Neural progenitor cell (in vitro differentiated cells): ENCODE measurements around the gene RAVER2. TPM values are rescaled to one million over a fixed set of nuclear protein-coding genes. Genes with fewer than 3 reads are reported as not detected.
"Not testable (repeated sequence)": the region's sequence is repeated elsewhere in the genome, so short reads cannot be mapped to it uniquely, and the experiment has no call there.

Experiments used
- DNase-seq: peaks from one replicate; pipeline ENCODE4 v3.0.0-alpha.2; 2016; ENCODE audit warnings: low spot score
- H2AFZ ChIP-seq: fragments of 200-600 bp; sonication (generic); replicated peaks from 2 replicates; pipeline ENCODE4 v1.6.1; 2016; ENCODE audit warnings: antibody characterized with exemption
- H3F3A ChIP-seq: fragments of 200-600 bp; sonication (generic); 2 replicates; pipeline ENCODE4 v1.6.1; 2016; ENCODE audit warnings: antibody characterized with exemption, low read depth
- H3K27ac ChIP-seq: fragments of 200-600 bp; sonication (generic); 2 replicates; pipeline ENCODE4 v1.5.1; 2016; ENCODE audit warnings: mild to moderate bottlenecking
- H3K27me3 ChIP-seq: fragments of 200-600 bp; sonication (generic); 2 replicates; pipeline ENCODE4 v1.6.1; 2016; ENCODE audit warnings: mild to moderate bottlenecking, moderate library complexity
- H3K36me3 ChIP-seq: fragments of 200-600 bp; sonication (generic); 2 replicates; pipeline ENCODE4 v1.5.1; 2016
- H3K4me1 ChIP-seq: fragments of 200-600 bp; sonication (generic); 2 replicates; pipeline ENCODE4 v1.6.1; 2016; ENCODE audit warnings: mixed run types
- H3K4me2 ChIP-seq: fragments of 200-600 bp; sonication (generic); 2 replicates; pipeline ENCODE4 v1.6.1; 2016
- H3K4me3 ChIP-seq: fragments of 200-600 bp; sonication (generic); 2 replicates; pipeline ENCODE4 v1.5.1; 2016
- H3K79me2 ChIP-seq: fragments of 200-600 bp; sonication (generic); 2 replicates; pipeline ENCODE4 v1.6.1; 2016; ENCODE audit warnings: low read depth
- H3K9ac ChIP-seq: fragments of 200-600 bp; sonication (generic); 2 replicates; pipeline ENCODE4 v1.6.1; 2016
- H3K9me3 ChIP-seq: fragments of 200-600 bp; sonication (generic); 2 replicates; pipeline ENCODE4 v1.5.1; 2016; ENCODE audit warnings: low read depth
- H4K20me1 ChIP-seq: fragments of 200-600 bp; sonication (generic); 2 replicates; pipeline ENCODE4 v1.6.1; 2016; ENCODE audit warnings: low read depth
- H3K27ac Mint-ChIP-seq: 3 replicates; pipeline ENCODE4 v1.8.0; 2021; ENCODE audit warnings: mixed read lengths
- H3K27me3 Mint-ChIP-seq: 2 replicates; pipeline ENCODE4 v1.8.0; 2022; ENCODE audit warnings: low read depth, mild to moderate bottlenecking, inconsistent platforms, moderate library complexity, mixed read lengths; ENCODE audit not compliant: insufficient read depth
- H3K36me3 Mint-ChIP-seq: 3 replicates; pipeline ENCODE4 v1.8.0; 2021; ENCODE audit warnings: mixed read lengths
- H3K4me1 Mint-ChIP-seq: 3 replicates; pipeline ENCODE4 v1.8.0; 2021; ENCODE audit warnings: mixed read lengths
- H3K4me3 Mint-ChIP-seq: 3 replicates; pipeline ENCODE4 v1.8.0; 2021; ENCODE audit warnings: mild to moderate bottlenecking, moderate library complexity, mixed read lengths
- H3K9me3 Mint-ChIP-seq: 3 replicates; pipeline ENCODE4 v1.8.0; 2020; ENCODE audit warnings: mixed read lengths
- CTCF ChIP-seq: fragments of 200-600 bp; sonication (generic); IDR thresholded peaks from 2 replicates; pipeline ENCODE4 v1.5.1; 2017; ENCODE audit warnings: antibody characterized with exemption, mild to moderate bottlenecking
- EZH2 ChIP-seq: fragments of 200-600 bp; sonication (generic); IDR thresholded peaks from 2 replicates; pipeline ENCODE4 v1.6.1; 2017; ENCODE audit warnings: antibody characterized with exemption, mild to moderate bottlenecking, moderate library complexity
- EZH2phosphoT487 ChIP-seq: fragments of 200-600 bp; sonication (generic); IDR thresholded peaks from 2 replicates; pipeline ENCODE4 v1.6.1; 2017; ENCODE audit warnings: antibody characterized with exemption
- total RNA-seq: library from RNA; depleted of rRNA; stranded (reverse); fragments of >200 nt; gene quantifications from 2 replicates; pipeline ENCODE4 v1.2.3, GENCODE V29; 2015; ENCODE audit warnings: low replicate concordance

Gene RAVER2
- total RNA-seq, 1 donor from 2014 or later = 37.2 TPM

GRCh38 chr1:64701071-64701470, 43.8 kb upstream of the RAVER2 start:
- no peak overlapping the region for H3K4me3 ChIP-seq
- H3K79me2 ChIP-seq = no peaks in the 10 kb centered on the region
- no peaks in the 10 kb centered on the region for H3K27me3 ChIP-seq
- DNase-seq = no peak
- no peaks in the 10 kb centered on the region for H3K9me3 ChIP-seq
- no peak overlapping the region for H3K27ac Mint-ChIP-seq
- peaks cover 2% of the 10 kb centered on the region for H3K27me3 Mint-ChIP-seq
- TF ChIP-seq EZH2phosphoT487 (no peak), EZH2 (no peak), CTCF (no peak)
- no peak overlapping the region for H2AFZ ChIP-seq
- H4K20me1 ChIP-seq = no peaks in the 10 kb centered on the region
- H3K36me3 Mint-ChIP-seq = peaks cover 3% of the 10 kb centered on the region
- H3K27ac ChIP-seq = no peak overlapping the region
- H3K4me1 ChIP-seq = peaks cover 7% of the 10 kb centered on the region
- H3K9ac ChIP-seq = no peak overlapping the region
- no peaks in the 10 kb centered on the region for H3K36me3 ChIP-seq
- no peak overlapping the region for H3K4me3 Mint-ChIP-seq
- H3K9me3 Mint-ChIP-seq = peaks cover 4% of the 10 kb centered on the region
- no peaks in the 10 kb centered on the region for H3F3A ChIP-seq
- H3K4me2 ChIP-seq = no peak overlapping the region
- H3K4me1 Mint-ChIP-seq = peaks cover 12% of the 10 kb centered on the region

GRCh38 chr1:64701886-64702285, 43.0 kb upstream of the RAVER2 start:
- no peak overlapping the region for H3K4me2 ChIP-seq
- no peak overlapping the region for H3K27ac ChIP-seq
- no peaks in the 10 kb centered on the region for H3K9me3 ChIP-seq
- H3K4me1 ChIP-seq = peaks cover 7% of the 10 kb centered on the region
- no peak overlapping the region for H2AFZ ChIP-seq
- Mint-ChIP-seq H3K27ac (no peak overlapping the region), H3K4me3 (no peak overlapping the region), H3K9me3 (peaks cover 4% of the 10 kb centered on the region), H3K36me3 (no peaks in the 10 kb centered on the region), H3K27me3 (peaks cover 2% of the 10 kb centered on the region), H3K4me1 (peaks cover 12% of the 10 kb centered on the region)
- H4K20me1 ChIP-seq = no peaks in the 10 kb centered on the region
- H3K36me3 ChIP-seq = no peaks in the 10 kb centered on the region
- no peak overlapping the region for H3K9ac ChIP-seq
- no peaks in the 10 kb centered on the region for H3F3A ChIP-seq
- DNase-seq = no peak
- no peaks in the 10 kb centered on the region for H3K79me2 ChIP-seq
- H3K4me3 ChIP-seq = no peak overlapping the region
- TF ChIP-seq EZH2 (no peak), EZH2phosphoT487 (no peak), CTCF (no peak)
- no peaks in the 10 kb centered on the region for H3K27me3 ChIP-seq

DNA sequence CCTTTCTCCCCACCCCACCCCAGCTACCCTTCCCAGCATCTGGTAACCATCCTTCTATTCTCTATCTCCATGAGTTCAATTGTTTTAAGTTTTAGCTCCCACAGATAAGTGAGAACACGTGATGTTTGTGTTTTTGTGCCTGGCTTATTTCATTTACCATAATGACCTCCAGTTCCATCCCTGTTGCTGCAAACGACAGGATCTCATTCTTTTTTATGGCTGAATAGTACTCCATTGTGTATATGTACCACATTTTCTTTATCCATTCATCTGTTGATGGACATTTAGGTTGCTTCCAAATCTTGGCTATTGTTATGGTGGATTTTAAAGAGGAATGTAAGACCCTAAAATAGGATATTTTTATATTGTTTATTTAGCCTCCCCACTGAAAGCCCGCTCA, 42.2 kb upstream of the RAVER2 start:
- not testable (repeated sequence) for H3K9me3 Mint-ChIP-seq, H3K9me3 ChIP-seq, H3K4me1 ChIP-seq, H3K4me3 Mint-ChIP-seq, H3K79me2 ChIP-seq, H3K4me2 ChIP-seq, H3F3A ChIP-seq, H3K9ac ChIP-seq, H3K36me3 ChIP-seq, H3K36me3 Mint-ChIP-seq, DNase-seq, H3K27ac Mint-ChIP-seq, H3K4me3 ChIP-seq, H4K20me1 ChIP-seq, H2AFZ ChIP-seq, H3K27me3 ChIP-seq, H3K27ac ChIP-seq, H3K27me3 Mint-ChIP-seq
- peaks cover 12% of the 10 kb centered on the region for H3K4me1 Mint-ChIP-seq

DNA sequence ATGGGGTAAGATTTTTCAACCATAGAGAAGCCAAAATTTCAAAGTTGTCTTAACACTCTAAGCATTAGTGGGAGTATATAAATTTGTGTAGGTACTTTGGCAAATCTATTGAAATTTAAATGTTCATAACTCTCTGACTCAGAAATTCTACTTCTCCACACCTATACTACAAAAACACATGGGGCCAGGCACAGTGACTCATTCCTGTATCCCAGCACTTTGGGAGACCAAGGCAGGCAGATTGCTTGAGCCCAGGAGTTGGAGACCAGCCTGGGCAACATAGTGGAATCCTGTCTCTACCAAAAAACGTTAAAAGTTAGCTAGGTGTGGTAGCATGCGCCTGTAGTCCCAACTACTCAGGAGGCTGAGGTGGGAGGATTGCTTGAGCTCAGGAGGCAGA, 41.3 kb upstream of the RAVER2 start:
- Histone ChIP-seq H3F3A (no peaks in the 10 kb centered on the region), H3K9ac (no peak overlapping the region), H3K27ac (no peak overlapping the region), H3K4me2 (no peak overlapping the region), H3K27me3 (no peaks in the 10 kb centered on the region), H4K20me1 (no peaks in the 10 kb centered on the region), H3K36me3 (no peaks in the 10 kb centered on the region), H3K79me2 (no peaks in the 10 kb centered on the region), H2AFZ (no peak overlapping the region), H3K4me3 (no peak overlapping the region), H3K9me3 (no peaks in the 10 kb centered on the region), H3K4me1 (peaks cover 7% of the 10 kb centered on the region)
- H3K4me3 Mint-ChIP-seq = no peak overlapping the region
- H3K4me1 Mint-ChIP-seq = peaks cover 10% of the 10 kb centered on the region
- no peak overlapping the region for H3K27ac Mint-ChIP-seq
- TF ChIP-seq CTCF = no peak
- TF ChIP-seq EZH2 = no peak
- TF ChIP-seq EZH2phosphoT487 = no peak
- peaks cover 2% of the 10 kb centered on the region for H3K27me3 Mint-ChIP-seq
- DNase-seq = no peak
- H3K36me3 Mint-ChIP-seq = no peaks in the 10 kb centered on the region
- peaks cover 4% of the 10 kb centered on the region for H3K9me3 Mint-ChIP-seq
